ENCODE data around the gene GAL3ST1.

DNA sequence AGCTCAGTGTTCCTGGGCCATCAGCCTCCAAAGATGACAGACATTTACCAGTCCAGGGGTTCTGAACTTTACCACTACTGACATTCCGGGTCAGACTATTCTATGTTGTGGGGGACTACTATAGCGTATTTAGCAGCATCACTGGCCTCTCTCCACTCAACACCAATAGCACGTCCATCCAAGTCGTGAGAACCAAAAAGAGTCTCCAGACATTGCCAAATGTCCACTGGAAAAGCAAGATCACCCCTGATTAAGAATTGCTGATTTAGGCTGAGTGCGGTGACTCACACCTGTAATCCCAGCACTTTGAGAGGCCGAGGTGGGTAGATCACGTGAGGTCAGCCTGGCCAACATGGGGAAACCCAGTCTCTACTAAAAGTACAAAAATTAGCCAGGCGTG, 11.9 kb upstream of the GAL3ST1 start:
- TF ChIP-seq, protein P1, sequence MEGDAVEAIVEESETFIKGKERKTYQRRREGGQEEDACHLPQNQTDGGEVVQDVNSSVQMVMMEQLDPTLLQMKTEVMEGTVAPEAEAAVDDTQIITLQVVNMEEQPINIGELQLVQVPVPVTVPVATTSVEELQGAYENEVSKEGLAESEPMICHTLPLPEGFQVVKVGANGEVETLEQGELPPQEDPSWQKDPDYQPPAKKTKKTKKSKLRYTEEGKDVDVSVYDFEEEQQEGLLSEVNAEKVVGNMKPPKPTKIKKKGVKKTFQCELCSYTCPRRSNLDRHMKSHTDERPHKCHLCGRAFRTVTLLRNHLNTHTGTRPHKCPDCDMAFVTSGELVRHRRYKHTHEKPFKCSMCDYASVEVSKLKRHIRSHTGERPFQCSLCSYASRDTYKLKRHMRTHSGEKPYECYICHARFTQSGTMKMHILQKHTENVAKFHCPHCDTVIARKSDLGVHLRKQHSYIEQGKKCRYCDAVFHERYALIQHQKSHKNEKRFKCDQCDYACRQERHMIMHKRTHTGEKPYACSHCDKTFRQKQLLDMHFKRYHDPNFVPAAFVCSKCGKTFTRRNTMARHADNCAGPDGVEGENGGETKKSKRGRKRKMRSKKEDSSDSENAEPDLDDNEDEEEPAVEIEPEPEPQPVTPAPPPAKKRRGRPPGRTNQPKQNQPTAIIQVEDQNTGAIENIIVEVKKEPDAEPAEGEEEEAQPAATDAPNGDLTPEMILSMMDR (conservative IDR thresholded peaks at IDR 0.05 in 1 of 2, IDR thresholded peaks at IDR 0.05 in 1 of 2; ENCODE audit: extremely low read depth in 1 of 2, insufficient read depth in 1 of 2, low read depth in 1 of 2, low read length in 2 of 2), result no peak
- no peak for TF ChIP-seq EZH2 (IDR thresholded peaks at IDR 0.05; ENCODE audit: borderline replicate concordance, low read length)
